GM12892 (cell line): ENCODE data around the gene HOXA5.

Source experiments
- POLR2A ChIP-seq: IDR thresholded peaks from 2 replicates; pipeline ENCODE4 v1.6.1; 2011; ENCODE audit warnings: low read depth, low read length, control low read depth
- POLR2AphosphoS5 ChIP-seq: IDR thresholded peaks from 2 replicates; pipeline ENCODE4 v1.6.1; 2011; ENCODE audit warnings: low read depth, low read length, control low read depth
- TAF1 ChIP-seq: IDR thresholded peaks from 2 replicates; pipeline ENCODE4 v1.6.1; 2011; ENCODE audit warnings: low read depth, mild to moderate bottlenecking, control low read depth, low read length, borderline replicate concordance

GRCh38 chr7:27180431-27181420 is 37.2 kb upstream of the HOXA5 start:
- TF ChIP-seq POLR2AphosphoS5 (no peak), TAF1 (no peak), POLR2A (no peak)
